ENCODE data around the gene RNH1. TPM values are rescaled to one million over a fixed set of nuclear protein-coding genes. Genes with fewer than 3 reads are reported as not detected.

RNH1 gene
- total RNA-seq, 2 donors from 2014 or later: 185 to 248 TPM

- no peaks in the 10 kb centered on the region for H3K4me1 ChIP-seq
- DNase-seq (ENCODE audit: low spot score): no peak
- H3K36me3 ChIP-seq: peaks cover 6% of the 10 kb centered on the region
- no peaks in the 10 kb centered on the region for H3K27me3 ChIP-seq
- no peak for TF ChIP-seq CTCF (IDR thresholded peaks at IDR 0.05)
- no peaks in the 10 kb centered on the region for H3K9me3 ChIP-seq
- no peak overlapping the region for H3K27ac ChIP-seq
- H3K4me3 ChIP-seq: no peak overlapping the region
Observed at GRCh38 chr11:479311-479710, 27.7 kb downstream of the RNH1 start.

- Histone ChIP-seq H3K36me3 (peaks cover 6% of the 10 kb centered on the region), H3K27me3 (no peaks in the 10 kb centered on the region), H3K27ac (no peak overlapping the region), H3K9me3 (no peaks in the 10 kb centered on the region), H3K4me1 (no peaks in the 10 kb centered on the region), H3K4me3 (no peak overlapping the region)
- DNase-seq (ENCODE audit: low spot score): no peak
- no peak for TF ChIP-seq CTCF (IDR thresholded peaks at IDR 0.05)
Observed at GRCh38 chr11:477052-477715, 29.9 kb downstream of the RNH1 start.

- Histone ChIP-seq H3K9me3 (no peaks in the 10 kb centered on the region), H3K36me3 (peaks cover 6% of the 10 kb centered on the region), H3K4me3 (no peak overlapping the region), H3K4me1 (no peaks in the 10 kb centered on the region), H3K27ac (no peak overlapping the region), H3K27me3 (no peaks in the 10 kb centered on the region)
- TF ChIP-seq CTCF (IDR thresholded peaks at IDR 0.05): no peak
- DNase-seq (ENCODE audit: low spot score): no peak
Observed at GRCh38 chr11:476416-476815, 30.6 kb downstream of the RNH1 start.

GRCh38 chr11:475941-476340, 31.1 kb downstream of the RNH1 start:
- Histone ChIP-seq H3K4me3 (no peak overlapping the region), H3K27ac (no peak overlapping the region), H3K36me3 (peaks cover 6% of the 10 kb centered on the region), H3K27me3 (no peaks in the 10 kb centered on the region), H3K9me3 (no peaks in the 10 kb centered on the region), H3K4me1 (no peaks in the 10 kb centered on the region)
- no peak for TF ChIP-seq CTCF (IDR thresholded peaks at IDR 0.05)
- DNase-seq (ENCODE audit: low spot score): no peak

- H3K27ac ChIP-seq: no peak overlapping the region
- peaks cover 6% of the 10 kb centered on the region for H3K36me3 ChIP-seq
- DNase-seq (ENCODE audit: low spot score): no peak
- no peaks in the 10 kb centered on the region for H3K27me3 ChIP-seq
- H3K4me1 ChIP-seq: peaks cover 0 to 8% of the 10 kb centered on the region in 2 donors
- no peaks in the 10 kb centered on the region for H3K9me3 ChIP-seq
- no peak overlapping the region for H3K4me3 ChIP-seq
- TF ChIP-seq CTCF (IDR thresholded peaks at IDR 0.05): no peak
Observed at GRCh38 chr11:474914-475506, 32.0 kb downstream of the RNH1 start.

Data from right atrium auricular region (tissue), 2 donors.